Measurements from ENCODE around the gene PDK3. TPM values are rescaled to one million over a fixed set of nuclear protein-coding genes. Genes with fewer than 3 reads are reported as not detected.
A peak's percentile ranks its signal among the peaks of the same experiment; 100 is the strongest.

Gene PDK3
- total RNA-seq, 1 experiment from 2014 or later, result 47.3 TPM

DNA sequence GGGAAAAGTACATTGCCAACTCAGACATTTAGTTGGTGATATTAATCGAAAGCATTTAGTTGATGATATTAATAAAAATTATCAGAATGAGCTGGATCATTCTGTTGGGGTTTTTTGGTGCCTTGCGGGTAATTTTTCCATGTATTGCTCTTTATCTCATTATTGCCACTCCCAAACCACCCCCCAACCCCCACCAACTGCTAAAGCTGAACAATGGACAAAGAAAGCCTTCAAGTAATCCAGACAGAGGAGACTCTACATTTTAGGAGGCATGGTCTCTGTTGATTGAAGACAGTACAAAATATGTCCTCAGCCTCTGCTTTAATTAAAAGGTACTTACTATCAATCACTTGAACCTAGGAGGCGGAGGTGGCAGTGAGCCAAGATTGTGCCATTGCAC is 22.5 kb downstream of the PDK3 start:
- Histone ChIP-seq H3K27ac (ENCODE audit: insufficient read length, low read depth, low read length) (no peak overlapping the region), H2BK12ac (ENCODE audit: insufficient read length, low read depth, low read length) (no peak overlapping the region), H2BK120ac (ENCODE audit: low read depth, low read length, poor library complexity, severe bottlenecking) (no peak overlapping the region), H2AK5ac (ENCODE audit: insufficient read length, low read length) (no peak overlapping the region), H3K14ac (ENCODE audit: insufficient read depth, low read length) (no peak overlapping the region), H2AFZ (ENCODE audit: low read length) (no peak overlapping the region), H2BK5ac (ENCODE audit: insufficient read length, low read length) (no peak overlapping the region), H2BK15ac (ENCODE audit: low read depth, low read length) (no peak overlapping the region), H4K91ac (ENCODE audit: insufficient read length, low read depth, low read length) (no peak overlapping the region), H2BK20ac (ENCODE audit: low read depth, low read length, poor library complexity, severe bottlenecking) (no peak overlapping the region), H4K8ac (replicated peaks; ENCODE audit: insufficient read length, low read depth, low read length) (no peak overlapping the region), H3K9me3 (ENCODE audit: control insufficient read depth, low read depth, low read length) (no peaks in the 10 kb centered on the region), H3K79me2 (ENCODE audit: insufficient read depth, low read length) (peaks cover 2% of the 10 kb centered on the region; the same call in 1 of the 2 replicates), H3K4ac (ENCODE audit: low read depth, low read length) (no peak overlapping the region), H3K79me1 (ENCODE audit: insufficient read depth, low read depth, low read length, poor library complexity, severe bottlenecking) (peaks cover 5% of the 10 kb centered on the region), H3T11ph (ENCODE audit: low read length) (no peak overlapping the region), H3K18ac (ENCODE audit: insufficient read length, low read depth, low read length) (no peak overlapping the region), H3K4me2 (ENCODE audit: insufficient read depth, insufficient read length, low read length) (no peak overlapping the region), H3K23me2 (ENCODE audit: insufficient read length, low read depth, low read length, poor library complexity, severe bottlenecking) (no peaks in the 10 kb centered on the region), H3K4me1 (ENCODE audit: insufficient read depth, low read length) (no peaks in the 10 kb centered on the region; the same call in 1 of the 2 replicates), H4K5ac (ENCODE audit: insufficient read length, low read depth, low read length) (no peak overlapping the region), H3K56ac (ENCODE audit: insufficient read length, low read depth, low read length) (no peak overlapping the region), H4K20me1 (ENCODE audit: control insufficient read depth, insufficient read depth, insufficient read length) (no peaks in the 10 kb centered on the region), H3K27me3 (ENCODE audit: insufficient read depth, low read length) (no peaks in the 10 kb centered on the region), H3K9ac (ENCODE audit: extremely low read depth, insufficient read length, low read length) (no peak overlapping the region), H3K23ac (ENCODE audit: insufficient read length, low read depth, low read length) (no peak overlapping the region)
- H3K9me3 Mint-ChIP-seq, result no peaks in the 10 kb centered on the region
- H3K36me3 Mint-ChIP-seq (ENCODE audit: insufficient read depth in 1 of 3, low read depth in 3 of 3), result peaks cover 2 to 23% (median 3%) of the 10 kb centered on the region in 3 experiments
- H3K27ac Mint-ChIP-seq, result peak overlapping the region in 1 of 3 experiments; percentile 57; a peak in 1 of 7 replicates
- no peak for DNase-seq
- TF ChIP-seq, protein P1, sequence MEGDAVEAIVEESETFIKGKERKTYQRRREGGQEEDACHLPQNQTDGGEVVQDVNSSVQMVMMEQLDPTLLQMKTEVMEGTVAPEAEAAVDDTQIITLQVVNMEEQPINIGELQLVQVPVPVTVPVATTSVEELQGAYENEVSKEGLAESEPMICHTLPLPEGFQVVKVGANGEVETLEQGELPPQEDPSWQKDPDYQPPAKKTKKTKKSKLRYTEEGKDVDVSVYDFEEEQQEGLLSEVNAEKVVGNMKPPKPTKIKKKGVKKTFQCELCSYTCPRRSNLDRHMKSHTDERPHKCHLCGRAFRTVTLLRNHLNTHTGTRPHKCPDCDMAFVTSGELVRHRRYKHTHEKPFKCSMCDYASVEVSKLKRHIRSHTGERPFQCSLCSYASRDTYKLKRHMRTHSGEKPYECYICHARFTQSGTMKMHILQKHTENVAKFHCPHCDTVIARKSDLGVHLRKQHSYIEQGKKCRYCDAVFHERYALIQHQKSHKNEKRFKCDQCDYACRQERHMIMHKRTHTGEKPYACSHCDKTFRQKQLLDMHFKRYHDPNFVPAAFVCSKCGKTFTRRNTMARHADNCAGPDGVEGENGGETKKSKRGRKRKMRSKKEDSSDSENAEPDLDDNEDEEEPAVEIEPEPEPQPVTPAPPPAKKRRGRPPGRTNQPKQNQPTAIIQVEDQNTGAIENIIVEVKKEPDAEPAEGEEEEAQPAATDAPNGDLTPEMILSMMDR (conservative IDR thresholded peaks at IDR 0.05), result no peak
- no peak overlapping the region for H3K4me3 Mint-ChIP-seq
- no CpG with 5 or more reads among the region's 3 CpGs for WGBS (ENCODE audit: extremely low coverage, insufficient read length, low lambda C conversion rate)
- peaks cover 20 to 29% of the 10 kb centered on the region in 2 experiments for H3K4me1 Mint-ChIP-seq
- H3K27me3 Mint-ChIP-seq (ENCODE audit: low read depth), result no peaks in the 10 kb centered on the region

All from H9 (cell line).